Measurements from ENCODE around the gene ELF2. TPM values are rescaled to one million over a fixed set of nuclear protein-coding genes. Genes with fewer than 3 reads are reported as not detected.
"Not testable (repeated sequence)": the region's sequence is repeated elsewhere in the genome, so short reads cannot be mapped to it uniquely, and the experiment has no call there.

Gene ELF2
- total RNA-seq, 2 experiments from 2014 or later, result 20.1 to 20.4 TPM

DNA sequence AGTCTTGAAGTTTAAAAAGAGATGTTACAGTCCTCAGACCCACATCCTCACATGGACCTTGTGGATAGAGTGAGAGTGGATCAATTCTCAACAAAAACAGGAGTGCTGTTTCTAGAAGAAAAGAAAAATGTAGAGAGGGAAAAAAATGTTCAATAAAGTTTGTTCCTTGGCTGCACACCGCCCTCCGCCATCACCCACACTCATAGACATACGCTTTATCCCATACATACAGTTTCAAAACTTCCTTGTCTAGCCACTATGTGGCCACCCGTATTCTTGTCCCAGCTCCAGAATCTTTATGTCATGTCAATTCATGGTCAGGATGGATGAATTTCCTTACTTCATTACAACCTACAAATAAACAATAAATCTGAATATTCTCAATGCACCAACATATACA lies 23.5 kb upstream of the ELF2 start:
- H3K9me3 Mint-ChIP-seq, result no peaks in the 10 kb centered on the region
- H3K36me3 Mint-ChIP-seq (ENCODE audit: low read depth), result no peaks in the 10 kb centered on the region
- TF ChIP-seq, protein P1, sequence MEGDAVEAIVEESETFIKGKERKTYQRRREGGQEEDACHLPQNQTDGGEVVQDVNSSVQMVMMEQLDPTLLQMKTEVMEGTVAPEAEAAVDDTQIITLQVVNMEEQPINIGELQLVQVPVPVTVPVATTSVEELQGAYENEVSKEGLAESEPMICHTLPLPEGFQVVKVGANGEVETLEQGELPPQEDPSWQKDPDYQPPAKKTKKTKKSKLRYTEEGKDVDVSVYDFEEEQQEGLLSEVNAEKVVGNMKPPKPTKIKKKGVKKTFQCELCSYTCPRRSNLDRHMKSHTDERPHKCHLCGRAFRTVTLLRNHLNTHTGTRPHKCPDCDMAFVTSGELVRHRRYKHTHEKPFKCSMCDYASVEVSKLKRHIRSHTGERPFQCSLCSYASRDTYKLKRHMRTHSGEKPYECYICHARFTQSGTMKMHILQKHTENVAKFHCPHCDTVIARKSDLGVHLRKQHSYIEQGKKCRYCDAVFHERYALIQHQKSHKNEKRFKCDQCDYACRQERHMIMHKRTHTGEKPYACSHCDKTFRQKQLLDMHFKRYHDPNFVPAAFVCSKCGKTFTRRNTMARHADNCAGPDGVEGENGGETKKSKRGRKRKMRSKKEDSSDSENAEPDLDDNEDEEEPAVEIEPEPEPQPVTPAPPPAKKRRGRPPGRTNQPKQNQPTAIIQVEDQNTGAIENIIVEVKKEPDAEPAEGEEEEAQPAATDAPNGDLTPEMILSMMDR (IDR thresholded peaks at IDR 0.05), result no peak
- no peaks in the 10 kb centered on the region for H3K4me1 Mint-ChIP-seq (ENCODE audit: low read depth)
- CTCF ChIA-PET, result no interaction called here
- H3K27me3 Mint-ChIP-seq, result peaks cover 3% of the 10 kb centered on the region
- H3K27ac Mint-ChIP-seq, result no peak overlapping the region
- H3K4me3 Mint-ChIP-seq, result no peak overlapping the region
- ATAC-seq (no peak), DNase-seq (no peak)
- POLR2A ChIA-PET, result no interaction called here
- intact Hi-C loops (cut with micrococcal nuclease), result no loop called here

DNA sequence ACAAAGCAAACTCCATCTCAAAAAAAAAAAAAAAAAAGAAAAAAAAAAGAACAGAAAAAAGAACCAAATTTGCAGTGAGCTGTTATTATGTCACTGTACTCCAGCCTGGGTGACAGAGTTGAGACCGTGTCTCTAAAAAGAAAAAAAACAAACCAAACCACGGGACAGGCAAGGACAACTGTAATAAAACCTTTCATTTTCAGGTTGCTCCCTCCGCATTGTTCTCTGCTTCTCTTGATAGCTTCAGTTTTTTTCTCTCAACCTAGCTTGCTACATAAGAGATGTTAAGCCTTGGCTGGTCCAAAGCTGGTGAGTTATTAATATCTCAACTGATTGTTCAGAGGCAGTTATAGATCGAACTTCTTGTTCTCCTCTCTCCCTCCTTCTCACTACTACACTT lies 23.1 kb upstream of the ELF2 start:
- intact Hi-C loops (cut with micrococcal nuclease), result no loop called here
- ChIA-PET CTCF (no interaction called here), POLR2A (no interaction called here)
- TF ChIP-seq, protein P1 (IDR thresholded peaks at IDR 0.05), result no peak
- Mint-ChIP-seq H3K4me3 (no peak overlapping the region), H3K27ac (no peak overlapping the region), H3K36me3 (ENCODE audit: low read depth) (no peaks in the 10 kb centered on the region), H3K27me3 (peaks cover 3% of the 10 kb centered on the region), H3K4me1 (ENCODE audit: low read depth) (no peaks in the 10 kb centered on the region), H3K9me3 (no peaks in the 10 kb centered on the region)
- DNase-seq, result no peak
- ATAC-seq, result no peak

DNA sequence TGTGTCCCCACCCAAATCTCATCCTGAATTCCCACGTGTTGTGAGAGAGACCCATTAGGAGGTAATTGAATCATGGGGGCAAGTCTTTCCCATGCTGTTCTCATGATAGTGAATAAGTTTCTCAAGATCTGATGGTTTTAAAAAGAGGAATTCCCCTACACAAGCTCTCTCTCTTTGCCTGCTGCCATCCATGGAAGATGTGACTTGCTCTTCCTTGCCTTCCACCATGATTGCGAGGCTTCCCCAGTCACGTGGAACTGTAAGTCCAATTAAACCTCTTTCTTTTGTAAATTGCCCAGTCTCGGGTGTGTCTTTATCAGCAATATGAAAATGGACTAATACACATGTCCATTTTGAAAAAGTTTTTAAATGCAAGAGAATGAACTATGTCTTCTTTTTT lies 20.2 kb upstream of the ELF2 start:
- H3K9me3 Mint-ChIP-seq; CTCF ChIA-PET; ATAC-seq; H3K4me3 Mint-ChIP-seq; H3K4me1 Mint-ChIP-seq (ENCODE audit: low read depth); H3K27me3 Mint-ChIP-seq; intact Hi-C loops (cut with micrococcal nuclease); H3K27ac Mint-ChIP-seq; DNase-seq; POLR2A ChIA-PET; H3K36me3 Mint-ChIP-seq (ENCODE audit: low read depth): not testable (repeated sequence)

DNA sequence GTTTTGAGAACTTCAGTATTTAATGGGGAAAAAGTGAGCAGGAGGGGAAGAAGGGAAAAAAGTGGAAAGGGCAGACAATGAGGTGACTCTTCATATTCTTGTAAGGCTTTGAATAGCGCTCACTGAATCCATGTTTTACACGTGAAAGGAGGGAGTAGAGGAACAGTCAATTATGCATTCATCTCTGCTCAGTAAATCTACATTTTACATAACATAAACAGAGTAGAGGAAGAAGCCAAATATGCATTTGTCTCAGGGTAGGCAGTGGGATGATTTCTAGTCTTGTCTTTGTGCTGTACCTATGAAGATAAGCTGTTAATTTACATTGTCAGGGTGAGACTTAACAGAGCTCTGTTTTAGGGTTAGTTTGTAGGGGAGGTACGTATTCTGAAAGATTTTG lies 19.4 kb upstream of the ELF2 start:
- DNase-seq (no peak), ATAC-seq (no peak)
- no peak overlapping the region for H3K27ac Mint-ChIP-seq
- no peak overlapping the region for H3K4me3 Mint-ChIP-seq
- H3K27me3 Mint-ChIP-seq, result peaks cover 3% of the 10 kb centered on the region
- ChIA-PET POLR2A (no interaction called here), CTCF (no interaction called here)
- no peaks in the 10 kb centered on the region for H3K36me3 Mint-ChIP-seq (ENCODE audit: low read depth)
- TF ChIP-seq, protein P1 (IDR thresholded peaks at IDR 0.05), result no peak
- intact Hi-C loops (cut with micrococcal nuclease), result no loop called here
- H3K9me3 Mint-ChIP-seq, result no peaks in the 10 kb centered on the region
- H3K4me1 Mint-ChIP-seq (ENCODE audit: low read depth), result no peaks in the 10 kb centered on the region

DNA sequence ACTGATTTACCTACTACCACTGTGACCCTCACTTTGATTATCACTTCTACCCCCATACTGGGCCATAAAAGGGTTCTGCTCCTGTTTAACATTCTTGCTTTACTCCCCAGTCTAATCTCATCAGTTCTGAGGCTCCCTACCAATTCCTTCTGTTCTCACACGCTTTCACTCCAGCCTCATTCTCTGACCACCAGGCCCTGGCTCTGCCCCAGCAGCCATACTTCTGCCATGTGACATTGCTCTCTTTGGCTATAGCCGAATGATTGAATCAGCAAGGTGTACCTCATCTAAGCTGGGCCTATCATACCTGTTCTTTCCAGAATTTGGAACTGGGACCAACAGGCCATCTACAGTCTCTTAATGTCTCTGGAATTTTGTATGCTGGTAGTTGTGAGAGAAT lies 14.4 kb upstream of the ELF2 start:
- POLR2A ChIA-PET, result no interaction called here

More for the DNA sequence above, 14.4 kb upstream of the ELF2 start:
- ATAC-seq (no peak), DNase-seq (no peak)
- intact Hi-C loops (cut with micrococcal nuclease), result no loop called here
- Mint-ChIP-seq H3K4me3 (no peak overlapping the region), H3K27me3 (peaks cover 1% of the 10 kb centered on the region), H3K4me1 (ENCODE audit: low read depth) (no peaks in the 10 kb centered on the region), H3K36me3 (ENCODE audit: low read depth) (no peaks in the 10 kb centered on the region), H3K9me3 (no peaks in the 10 kb centered on the region), H3K27ac (no peak overlapping the region)
- CTCF ChIA-PET, result interaction anchor here (1.7 to 2.3 kb wide), 2 partner anchors 11 to 104 kb away, joined by 4 to 5 read pairs; no protein-coding TSS in a partner anchor
- TF ChIP-seq, protein P1 (IDR thresholded peaks at IDR 0.05), result no peak

Data from activated CD8-positive, alpha-beta T cell treated with anti-CD3 and anti-CD28 coated beads for 36 hours (primary cell).